AG04450 (cell line): ENCODE results near the gene SLC4A3. TPM values are rescaled to one million over a fixed set of nuclear protein-coding genes. Genes with fewer than 3 reads are reported as not detected.

Source experiments
- CTCF ChIA-PET: fragments of 300-600, 350-600 bp; formaldehyde crosslinking; extraction: SDS; loops from one replicate; lab custom pipeline; 2022; ENCODE audit warnings: antibody characterized with exemption, inconsistent platforms; lab: Charles Lee
- POLR2A ChIA-PET: fragments of 350-600 bp; formaldehyde crosslinking; extraction: SDS; loops from one replicate; lab custom pipeline; 2021; ENCODE audit warnings: antibody characterized with exemption, inconsistent platforms; lab: Yijun Ruan, JAX
- DNase-seq: peaks from one replicate; pipeline ENCODE4 v3.0.0-alpha.2; 2011; ENCODE audit warnings: low read depth, low spot score
- H3K27ac ChIP-seq: one replicate; pipeline ENCODE4 v1.5.1; 2012; ENCODE audit warnings: low read depth, low read length, control low read depth
- H3K27me3 ChIP-seq: one replicate; pipeline ENCODE4 v1.6.0; 2012; ENCODE audit warnings: low read length; ENCODE audit not compliant: control insufficient read depth, insufficient read depth
- H3K4me3 ChIP-seq: 2 replicates; pipeline ENCODE4 v1.5.1; 2011; ENCODE audit warnings: mild to moderate bottlenecking, low read depth, low read length, control low read depth
- H3K9me3 ChIP-seq: 2 replicates; pipeline ENCODE4 v1.5.1; 2012; ENCODE audit warnings: low read length; ENCODE audit not compliant: control insufficient read depth, insufficient read depth
- polyA plus RNA-seq: library from polyadenylated mRNA; depleted of rRNA; stranded (reverse); fragments of >200 nt; gene quantifications from 2 replicates; pipeline ENCODE4 v1.2.3, GENCODE V29; 2011
- TF ChIP-seq, protein P1 (sequence below): IDR thresholded peaks from 2 replicates; pipeline ENCODE4 v1.5.1; 2011; ENCODE audit warnings: low read depth, low read length, control low read depth, inconsistent platforms

The SLC4A3 gene
- polyA plus RNA-seq, 1 experiment, result 3.3 TPM

DNA sequence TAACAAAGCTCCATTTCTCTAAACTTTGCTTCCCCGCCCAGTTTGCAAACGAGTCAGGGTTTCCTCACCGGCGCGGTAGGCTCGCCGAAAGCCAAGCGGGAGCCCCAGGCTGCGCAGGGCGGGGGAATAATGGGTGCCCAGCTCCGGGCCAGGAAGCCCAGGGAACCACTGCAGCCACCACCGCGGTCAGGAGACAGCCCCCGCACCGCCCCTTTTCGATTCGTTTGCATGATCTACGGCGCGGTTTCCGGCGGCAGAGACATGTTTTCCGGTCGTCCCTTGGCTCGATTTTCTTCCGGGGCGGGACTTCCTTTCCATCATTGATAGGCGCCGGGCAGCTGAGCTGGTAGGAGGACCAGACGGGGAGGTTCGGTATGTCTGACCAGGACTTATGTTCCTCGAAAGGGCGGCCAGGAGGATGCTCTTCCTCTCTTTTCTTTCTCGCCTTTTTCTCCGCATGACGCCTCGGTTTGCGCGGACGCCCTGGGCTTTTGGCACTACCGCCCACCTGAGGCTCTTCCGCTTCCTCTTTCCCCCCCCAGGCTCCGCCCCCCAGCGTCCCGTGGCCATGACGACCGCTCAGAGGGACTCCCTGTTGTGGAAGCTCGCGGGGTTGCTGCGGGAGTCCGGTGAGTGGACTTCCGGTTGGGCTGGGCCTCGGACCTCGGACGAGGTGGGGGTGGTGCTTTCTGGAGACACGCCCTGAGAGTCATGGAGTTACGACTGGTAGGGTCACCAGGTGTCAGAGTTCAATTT, 29.7 kb upstream of the SLC4A3 start, which contains the start of gene STK11IP:
TSS of gene STK11IP (plus strand) at position 306 of the 756 bp plus-strand sequence. CDS start at position 569, 263 bp downstream.
- TF ChIP-seq, protein P1, sequence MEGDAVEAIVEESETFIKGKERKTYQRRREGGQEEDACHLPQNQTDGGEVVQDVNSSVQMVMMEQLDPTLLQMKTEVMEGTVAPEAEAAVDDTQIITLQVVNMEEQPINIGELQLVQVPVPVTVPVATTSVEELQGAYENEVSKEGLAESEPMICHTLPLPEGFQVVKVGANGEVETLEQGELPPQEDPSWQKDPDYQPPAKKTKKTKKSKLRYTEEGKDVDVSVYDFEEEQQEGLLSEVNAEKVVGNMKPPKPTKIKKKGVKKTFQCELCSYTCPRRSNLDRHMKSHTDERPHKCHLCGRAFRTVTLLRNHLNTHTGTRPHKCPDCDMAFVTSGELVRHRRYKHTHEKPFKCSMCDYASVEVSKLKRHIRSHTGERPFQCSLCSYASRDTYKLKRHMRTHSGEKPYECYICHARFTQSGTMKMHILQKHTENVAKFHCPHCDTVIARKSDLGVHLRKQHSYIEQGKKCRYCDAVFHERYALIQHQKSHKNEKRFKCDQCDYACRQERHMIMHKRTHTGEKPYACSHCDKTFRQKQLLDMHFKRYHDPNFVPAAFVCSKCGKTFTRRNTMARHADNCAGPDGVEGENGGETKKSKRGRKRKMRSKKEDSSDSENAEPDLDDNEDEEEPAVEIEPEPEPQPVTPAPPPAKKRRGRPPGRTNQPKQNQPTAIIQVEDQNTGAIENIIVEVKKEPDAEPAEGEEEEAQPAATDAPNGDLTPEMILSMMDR, result no peak
- ChIA-PET CTCF (interaction anchor here (0.7 to 6.8 kb wide), 4 partner anchors 24 to 59 kb away, joined by 3 to 38 read pairs (median 6); no protein-coding TSS in a partner anchor), POLR2A (interaction anchor here (0.6 to 2.9 kb wide), 7 partner anchors 24 to 949 kb away, joined by 3 to 18 read pairs (median 7); partner anchors contain the start of genes CHPF, OBSL1 and TMEM198)
- DNase-seq, result peak; percentile 90
- H3K4me3 ChIP-seq, result peak within 1 kb of the TSS; percentile 94
- H3K27ac ChIP-seq, result peak within 1 kb of the TSS; percentile 93
- H3K27me3 ChIP-seq, result peaks cover 3% of the 10 kb centered on the region
- H3K9me3 ChIP-seq, result no peaks in the 10 kb centered on the region; the same call in 1 of the 2 replicates

DNA sequence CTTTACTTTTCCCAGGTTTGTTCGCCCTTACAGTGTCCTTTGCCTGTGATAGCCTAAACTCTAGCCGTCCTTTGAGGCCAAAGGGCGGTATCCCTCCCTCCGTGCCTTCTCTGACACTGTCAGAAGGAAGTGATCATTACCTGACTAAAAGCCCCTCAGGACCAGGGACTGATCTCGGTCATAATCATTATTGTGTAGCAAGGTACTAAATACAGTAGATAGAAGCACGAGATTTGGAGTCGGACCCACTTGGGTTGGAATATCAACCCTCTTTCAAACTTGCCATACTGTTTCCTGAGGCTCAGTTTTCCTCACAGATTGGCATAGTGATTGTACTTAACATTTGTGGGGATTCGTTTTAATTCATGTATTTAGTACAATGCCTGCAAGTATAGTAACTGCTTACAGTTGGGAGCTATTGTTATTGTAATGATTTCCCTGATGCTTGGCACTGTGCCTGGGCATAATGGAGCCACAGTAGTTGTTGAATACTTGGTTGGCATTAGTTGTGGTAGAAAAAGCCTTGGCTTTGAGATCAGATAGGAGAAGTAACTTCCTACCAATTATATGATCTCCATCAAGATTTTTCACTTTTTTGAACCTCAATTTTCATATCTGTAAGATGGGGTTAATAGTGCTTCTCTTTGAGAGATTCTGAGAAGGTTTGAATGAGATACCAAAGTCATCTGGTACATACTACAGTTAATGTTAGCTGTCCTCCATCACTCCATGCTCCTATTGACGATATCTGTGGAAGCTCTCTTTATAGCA, 28.9 kb upstream of the SLC4A3 start:
- DNase-seq, result no peak
- ChIA-PET POLR2A (interaction anchor here (0.6 to 2.9 kb wide), 7 partner anchors 24 to 950 kb away, joined by 3 to 18 read pairs (median 7); partner anchors contain the start of genes CHPF, OBSL1 and TMEM198), CTCF (interaction anchor here (0.7 to 6.8 kb wide), 3 partner anchors 38 to 69 kb away, joined by 3 to 38 read pairs (median 3); no protein-coding TSS in a partner anchor)
- TF ChIP-seq, protein P1, result no peak
- Histone ChIP-seq H3K27me3 (peaks cover under 1% of the 10 kb centered on the region), H3K9me3 (no peaks in the 10 kb centered on the region; the same call in 1 of the 2 replicates), H3K4me3 (peak overlapping the region; percentile 94), H3K27ac (no peak overlapping the region)

DNA sequence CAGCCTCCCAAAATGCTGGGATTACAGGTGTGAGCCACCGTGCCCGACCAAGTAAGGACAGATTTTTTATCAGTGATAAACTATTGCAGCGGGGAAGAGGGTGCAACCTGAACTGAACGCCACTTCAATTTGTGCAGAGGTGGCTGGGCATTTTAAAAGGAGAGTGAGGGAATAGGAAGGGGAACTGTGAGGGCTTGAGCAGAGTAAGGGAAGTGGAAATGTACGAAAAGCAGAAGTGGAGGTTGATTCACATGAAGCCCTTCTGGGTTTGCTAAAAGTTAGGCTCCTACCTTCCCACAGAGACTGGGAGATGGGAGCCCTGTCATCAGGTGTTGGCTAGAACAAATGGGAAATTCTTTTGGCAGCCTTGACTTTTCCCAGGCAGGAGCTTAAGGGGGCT, 23.7 kb upstream of the SLC4A3 start:
- ChIA-PET POLR2A (no interaction called here), CTCF (interaction anchor here (1.4 kb wide), 1 partner anchor 86 kb away, joined by 3 read pairs; no protein-coding TSS in a partner anchor)
- DNase-seq, result no peak
- Histone ChIP-seq H3K9me3 (no peaks in the 10 kb centered on the region), H3K4me3 (no peak overlapping the region), H3K27me3 (no peaks in the 10 kb centered on the region), H3K27ac (no peak overlapping the region)
- TF ChIP-seq, protein P1, result no peak

DNA sequence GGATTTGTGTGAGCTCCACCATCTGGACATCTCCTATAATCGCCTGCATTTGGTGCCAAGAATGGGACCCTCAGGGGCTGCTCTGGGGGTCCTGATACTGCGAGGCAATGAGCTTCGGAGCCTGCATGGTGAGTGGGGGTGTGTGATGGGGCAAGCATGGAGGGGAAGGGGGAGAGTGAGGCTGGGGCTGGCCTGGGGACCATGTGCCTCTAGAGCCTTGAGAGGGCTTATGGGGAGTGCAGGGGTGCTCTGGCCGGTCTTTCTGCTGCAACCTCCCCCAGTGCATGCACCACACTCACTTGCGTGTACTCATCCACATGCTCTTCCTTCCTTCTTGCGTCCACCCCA, 21.8 kb upstream of the SLC4A3 start:
- CTCF ChIA-PET, result interaction anchor here (1.0 to 2.5 kb wide), 2 partner anchors 14 to 45 kb away, joined by 3 to 6 read pairs; no protein-coding TSS in a partner anchor
- no peaks in the 10 kb centered on the region for H3K9me3 ChIP-seq
- H3K27me3 ChIP-seq, result no peaks in the 10 kb centered on the region
- DNase-seq, result no peak
- H3K4me3 ChIP-seq, result no peak overlapping the region
- TF ChIP-seq, protein P1, result no peak
- POLR2A ChIA-PET, result no interaction called here
- H3K27ac ChIP-seq, result no peak overlapping the region
